Right cardiac atrium (tissue), 5 donors: ENCODE measurements around the gene BRCA2. TPM values are rescaled to one million over a fixed set of nuclear protein-coding genes. Genes with fewer than 3 reads are reported as not detected.
A peak's percentile ranks its signal among the peaks of the same experiment; 100 is the strongest.

Experiments
- ATAC-seq, 2 donors: fragments of 200-7000 bp; cut with Tn5 transposase; one replicate each; pipeline versions ENCODE4 v1.8.0 to v1.9.1; 2020; ENCODE audit warnings: moderate library complexity in 2 of 2, mild to moderate bottlenecking in 1 of 2
- DNase-seq, 3 donors: peaks; one replicate each; pipeline ENCODE4 v3.0.0-alpha.2; 2020
- H3K27ac ChIP-seq: one replicate; pipeline ENCODE4 v1.5.1; 2013; ENCODE audit warnings: mild to moderate bottlenecking, low read length, control low read depth, moderate library complexity
- H3K27me3 ChIP-seq: one replicate; pipeline ENCODE4 v1.6.1; 2013; ENCODE audit not compliant: control insufficient read depth, insufficient read depth
- H3K4me1 ChIP-seq: one replicate; pipeline ENCODE4 v1.6.1; 2013; ENCODE audit warnings: low read length; ENCODE audit not compliant: control insufficient read depth, insufficient read depth
- H3K4me3 ChIP-seq: one replicate; pipeline ENCODE4 v1.5.1; 2013; ENCODE audit warnings: low read length, control low read depth
- H3K9me3 ChIP-seq: one replicate; pipeline ENCODE4 v1.6.1; 2013; ENCODE audit warnings: low read length; ENCODE audit not compliant: control insufficient read depth
- whole genome bisulfite sequencing: extraction: QIAGEN DNeasy Blood & Tissue Kit; methylation state at CpG from one replicate; pipeline ENCODE4 v1.1.7; 2013; 5-methylcytosine and 5-hydroxymethylcytosine counted together
- intact Hi-C, 4 donors: fragments of 100-400 bp; cut with DNase I; formaldehyde crosslinking; loops; one replicate each; pipeline versions ENCODE4 v1.11.0 to v1.14.0; 2022 to 2023
- polyA plus RNA-seq: library from polyadenylated mRNA; stranded (reverse); fragments of 200-250 nt; gene quantifications from one replicate; pipeline ENCODE4 v1.2.3, GENCODE V29; 2013
- total RNA-seq, 4 donors: library from RNA; stranded (reverse); fragmentation: NEBNext Ultra II Directional; extraction: Animal tissue kit (Norgen Biotek cat#: 25700); gene quantifications; one replicate each; pipeline ENCODE4 v1.2.1, GENCODE V29; 2021
- donor health status: healthy with polysubstance abuse.
- donor health status: DM: no; HTN: yes; CAD: no.
- donor health status: DM: no; HTN: no; CAD: no.
- donor health status: DM: no; HTN: yes; CAD: no; lungs with severe emphysema.
- donor health status: DM: yes; HTN: yes; CAD: no.

Gene BRCA2
- total and polyA plus RNA-seq, 5 donors: 0.07 to 1.2 (median 1.0) TPM

DNA sequence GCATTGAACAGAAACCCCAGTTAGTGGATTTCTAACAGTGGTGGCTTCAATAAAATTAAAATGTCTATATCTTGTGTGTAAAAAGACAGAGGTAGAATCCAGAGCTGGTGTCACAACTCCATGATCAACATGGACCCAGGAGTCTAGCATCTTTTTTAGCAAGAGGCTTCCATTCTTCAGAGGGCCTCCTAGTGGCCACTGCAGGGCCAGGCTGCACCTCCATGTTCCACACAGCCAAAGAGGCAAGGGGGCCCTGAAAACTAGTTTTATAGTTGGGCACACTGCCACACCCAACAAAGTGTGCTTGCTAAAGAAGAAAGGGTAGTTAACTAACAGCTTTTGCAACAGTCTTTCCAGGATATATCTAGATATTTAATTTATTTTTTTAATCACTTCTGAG is 99.7 kb downstream of the BRCA2 start:
- Histone ChIP-seq H3K4me1 (peaks cover 1% of the 10 kb centered on the region), H3K27ac (no peak overlapping the region), H3K9me3 (no peaks in the 10 kb centered on the region), H3K27me3 (no peaks in the 10 kb centered on the region), H3K4me3 (no peak overlapping the region)
- no peak for DNase-seq
- intact Hi-C loops: no loop called here
- no peak for ATAC-seq

GRCh38 chr13:32417995-32418394 is 102.7 kb downstream of the BRCA2 start:
- H3K9me3 ChIP-seq: no peaks in the 10 kb centered on the region
- no peak for ATAC-seq
- peaks cover 1% of the 10 kb centered on the region for H3K4me1 ChIP-seq
- H3K27ac ChIP-seq: no peak overlapping the region
- no peak overlapping the region for H3K4me3 ChIP-seq
- no peak for DNase-seq
- H3K27me3 ChIP-seq: no peaks in the 10 kb centered on the region
- WGBS: 98% methylated on average over 1 of the region's 1 CpG
- intact Hi-C loops: no loop called here

DNA sequence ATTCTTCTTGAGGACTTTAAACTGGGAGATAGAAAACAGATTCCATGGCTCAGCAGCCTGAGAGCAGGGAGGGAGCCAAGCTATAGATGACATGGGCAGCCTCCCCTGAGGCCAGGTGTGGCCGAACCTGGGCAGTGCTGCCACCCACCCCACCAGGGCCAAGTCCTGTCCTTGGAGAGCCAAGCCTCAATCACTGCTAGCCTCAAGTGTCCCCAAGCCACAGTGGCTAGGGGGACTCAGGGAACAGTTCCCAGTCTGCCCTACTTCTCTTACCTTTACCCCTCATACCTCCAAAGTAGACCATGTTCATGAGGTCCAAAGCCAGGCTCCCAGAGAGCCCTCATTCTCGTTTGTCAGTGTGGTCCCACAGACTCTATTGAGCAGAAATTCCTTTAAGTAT is 104.6 kb downstream of the BRCA2 start:
- Histone ChIP-seq H3K4me3 (no peak overlapping the region), H3K4me1 (peaks cover 6% of the 10 kb centered on the region), H3K27me3 (no peaks in the 10 kb centered on the region), H3K27ac (no peak overlapping the region), H3K9me3 (no peaks in the 10 kb centered on the region)
- intact Hi-C loops: no loop called here
- DNase-seq (no peak), ATAC-seq (no peak)
- WGBS: 85% methylated on average over 2 of the region's 2 CpGs

GRCh38 chr13:32423592-32423991 is 108.3 kb downstream of the BRCA2 start:
- peaks cover 9% of the 10 kb centered on the region for H3K4me1 ChIP-seq
- no peak overlapping the region for H3K27ac ChIP-seq
- no peaks in the 10 kb centered on the region for H3K9me3 ChIP-seq
- intact Hi-C loops: no loop called here
- H3K27me3 ChIP-seq: no peaks in the 10 kb centered on the region
- no peak for ATAC-seq
- DNase-seq: no peak
- WGBS: 86% methylated on average over 3 of the region's 3 CpGs
- H3K4me3 ChIP-seq: no peak overlapping the region

DNA sequence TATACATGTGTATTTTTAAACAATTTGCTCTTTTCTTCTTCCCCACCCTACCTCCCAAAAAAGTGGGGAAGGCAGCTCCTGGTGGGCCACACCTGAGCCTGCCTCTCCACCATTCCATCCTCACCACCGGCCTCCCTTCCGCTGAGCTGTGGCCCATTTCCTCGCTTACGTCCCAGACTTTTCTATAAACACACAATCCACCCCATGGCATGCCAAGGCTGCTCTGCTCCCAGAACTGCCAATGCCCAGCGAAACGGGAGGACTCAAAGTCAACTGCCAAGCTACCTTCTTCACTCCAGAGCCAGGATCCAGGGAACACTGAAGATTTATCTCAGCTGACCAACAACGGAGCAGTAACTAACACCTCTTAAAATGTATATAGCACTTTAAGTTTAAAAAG is 109.8 kb downstream of the BRCA2 start:
- Histone ChIP-seq H3K4me1 (peaks cover 9% of the 10 kb centered on the region), H3K9me3 (no peaks in the 10 kb centered on the region), H3K27me3 (no peaks in the 10 kb centered on the region), H3K4me3 (no peak overlapping the region), H3K27ac (no peak overlapping the region)
- intact Hi-C loops: no loop called here
- DNase-seq (no peak), ATAC-seq (no peak)
- WGBS: 92% methylated on average over 7 of the region's 7 CpGs

- intact Hi-C loops: no loop called here
- DNase-seq (no peak), ATAC-seq (peak; percentile 15 to 40)
- H3K27me3 ChIP-seq: no peaks in the 10 kb centered on the region
- H3K4me3 ChIP-seq: peak overlapping the region; percentile 74
- peak overlapping the region; percentile 84 for H3K27ac ChIP-seq
- WGBS: 41% methylated on average over 19 of the region's 19 CpGs
- H3K9me3 ChIP-seq: no peaks in the 10 kb centered on the region
- H3K4me1 ChIP-seq: peaks cover 9% of the 10 kb centered on the region
Measured at GRCh38 chr13:32426191-32426989, 111.1 kb downstream of the BRCA2 start.

DNA sequence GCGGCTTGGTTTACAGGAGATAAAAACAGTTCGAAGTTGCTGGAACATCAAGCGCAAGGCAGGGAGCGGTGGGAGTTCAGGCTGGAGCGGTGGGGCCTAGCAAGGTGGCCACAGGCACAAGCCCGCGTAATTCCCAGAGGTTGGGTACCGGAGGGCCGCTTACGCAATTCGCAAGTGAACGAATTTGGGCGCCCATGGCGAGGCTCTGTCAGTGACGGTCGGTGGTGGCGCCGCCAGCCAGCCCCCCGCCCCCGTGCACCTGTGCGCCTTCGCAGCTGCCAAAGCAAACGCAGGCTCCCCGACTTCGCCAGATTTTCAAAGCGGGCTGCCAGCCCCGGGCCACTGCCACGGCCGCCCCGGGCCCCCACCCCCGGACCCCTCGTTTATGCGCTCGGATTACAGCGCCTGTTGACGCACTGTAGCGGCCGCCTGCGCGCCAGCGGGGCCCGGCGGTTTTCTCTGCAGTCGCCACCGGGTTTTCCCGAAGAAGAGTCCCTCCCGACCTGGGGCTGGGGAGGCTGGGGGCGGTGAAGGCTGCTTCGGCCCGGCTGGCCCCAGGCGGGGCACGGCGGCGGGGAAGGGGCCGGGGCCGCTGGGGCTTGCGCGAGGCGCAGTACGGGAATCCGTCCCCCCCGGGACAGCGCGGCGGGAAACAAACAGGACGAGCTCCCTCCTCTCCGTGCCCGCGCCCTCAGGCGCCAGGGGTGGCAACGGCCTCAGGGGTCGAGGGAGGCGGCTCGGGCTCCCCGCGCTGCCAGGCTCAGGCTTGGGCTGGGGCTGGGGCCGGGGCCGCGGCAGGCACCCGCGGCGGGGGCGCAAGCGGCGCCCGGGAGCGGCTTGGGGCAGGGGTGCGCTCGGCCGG is 111.9 kb downstream of the BRCA2 start:
- peak; percentile 43 to 48 for ATAC-seq
- Histone ChIP-seq H3K9me3 (no peaks in the 10 kb centered on the region), H3K4me3 (peak overlapping the region; percentile 74), H3K27ac (peak overlapping the region; percentile 84), H3K4me1 (peaks cover 9% of the 10 kb centered on the region), H3K27me3 (no peaks in the 10 kb centered on the region)
- WGBS: 2% methylated on average over 90 of the region's 90 CpGs
- intact Hi-C loops: no loop called here
- peak; percentile 44 to 81 (median 76) for DNase-seq

GRCh38 chr13:32427852-32428580 is 112.7 kb downstream of the BRCA2 start, which contains the start of gene N4BP2L1:
TSS of gene N4BP2L1 (minus strand) at chr13:32428130. CDS start at chr13:32428082, 48 bp downstream.
- peaks cover 9% of the 10 kb centered on the region for H3K4me1 ChIP-seq
- no peaks in the 10 kb centered on the region for H3K27me3 ChIP-seq
- DNase-seq (peak; percentile 67 to 88 (median 87)), ATAC-seq (peak; percentile 84 to 85)
- peak within 1 kb of the TSS; percentile 74 for H3K4me3 ChIP-seq
- H3K27ac ChIP-seq: peak within 1 kb of the TSS; percentile 84
- intact Hi-C loops: no loop called here
- no peaks in the 10 kb centered on the region for H3K9me3 ChIP-seq
- under 1% methylated on average over 40 of the region's 40 CpGs for whole genome bisulfite sequencing

GRCh38 chr13:32428581-32429432 is 113.5 kb downstream of the BRCA2 start:
- no peaks in the 10 kb centered on the region for H3K27me3 ChIP-seq
- H3K4me3 ChIP-seq: peak overlapping the region; percentile 74
- H3K4me1 ChIP-seq: peaks cover 9% of the 10 kb centered on the region
- intact Hi-C loops: no loop called here
- H3K9me3 ChIP-seq: no peaks in the 10 kb centered on the region
- WGBS: 53% methylated on average over 9 of the region's 9 CpGs
- DNase-seq (no peak), ATAC-seq (peak; percentile 15 to 29)
- peak overlapping the region; percentile 4 for H3K27ac ChIP-seq

DNA sequence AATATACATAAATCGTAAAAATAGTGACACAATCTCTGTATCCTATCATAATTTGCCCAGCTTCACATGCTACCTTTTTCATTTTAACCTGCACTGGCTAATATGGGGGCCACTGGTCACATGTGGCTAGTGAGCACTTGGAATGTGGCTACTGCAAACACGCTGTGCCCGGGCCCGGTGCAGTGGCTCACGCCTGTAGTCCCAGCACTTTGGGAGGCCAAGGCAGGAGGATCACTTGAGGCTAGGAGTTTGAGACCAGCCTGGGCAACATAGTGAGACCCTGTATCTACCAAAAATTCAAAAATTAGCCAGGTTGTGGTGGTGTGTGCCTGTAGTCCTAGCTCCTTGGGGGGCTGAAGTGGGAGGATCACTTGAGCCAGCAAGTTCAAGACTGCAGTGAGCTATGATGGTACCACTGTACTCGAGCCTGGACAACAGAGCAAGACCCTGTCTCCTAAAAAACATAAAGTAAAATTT is 114.2 kb downstream of the BRCA2 start:
- DNase-seq (no peak), ATAC-seq (no peak)
- Histone ChIP-seq H3K27ac (no peak overlapping the region), H3K4me1 (peaks cover 5% of the 10 kb centered on the region), H3K27me3 (no peaks in the 10 kb centered on the region), H3K4me3 (no peak overlapping the region), H3K9me3 (no peaks in the 10 kb centered on the region)
- 95% methylated on average over 6 of the region's 6 CpGs for WGBS
- intact Hi-C loops: no loop called here
